ENCODE measurements around the gene KBTBD3.
"Not testable (repeated sequence)": the region's sequence is repeated elsewhere in the genome, so short reads cannot be mapped to it uniquely, and the experiment has no call there.

KBTBD3 gene

DNA sequence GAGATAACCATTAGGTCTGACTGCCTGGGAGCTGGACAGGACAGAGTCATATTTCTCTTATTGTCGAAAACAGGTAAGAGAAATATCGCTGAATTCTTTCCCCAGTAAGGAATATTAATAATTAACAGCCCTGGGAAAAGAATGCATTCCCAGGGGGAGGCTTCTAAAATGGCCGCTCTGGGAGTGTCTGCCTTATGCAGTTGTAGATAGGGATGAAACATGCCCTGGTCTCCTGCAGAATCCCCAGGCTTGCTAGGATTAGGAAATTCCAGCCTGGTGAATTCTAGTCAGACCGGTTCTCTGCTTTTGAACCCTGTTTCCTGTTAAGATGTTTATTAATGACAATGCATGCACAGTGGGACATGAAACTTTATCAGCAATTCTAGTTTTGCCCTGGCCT lies 74.1 kb downstream of the KBTBD3 start:
- DNase-seq, result not testable (repeated sequence)

DNA sequence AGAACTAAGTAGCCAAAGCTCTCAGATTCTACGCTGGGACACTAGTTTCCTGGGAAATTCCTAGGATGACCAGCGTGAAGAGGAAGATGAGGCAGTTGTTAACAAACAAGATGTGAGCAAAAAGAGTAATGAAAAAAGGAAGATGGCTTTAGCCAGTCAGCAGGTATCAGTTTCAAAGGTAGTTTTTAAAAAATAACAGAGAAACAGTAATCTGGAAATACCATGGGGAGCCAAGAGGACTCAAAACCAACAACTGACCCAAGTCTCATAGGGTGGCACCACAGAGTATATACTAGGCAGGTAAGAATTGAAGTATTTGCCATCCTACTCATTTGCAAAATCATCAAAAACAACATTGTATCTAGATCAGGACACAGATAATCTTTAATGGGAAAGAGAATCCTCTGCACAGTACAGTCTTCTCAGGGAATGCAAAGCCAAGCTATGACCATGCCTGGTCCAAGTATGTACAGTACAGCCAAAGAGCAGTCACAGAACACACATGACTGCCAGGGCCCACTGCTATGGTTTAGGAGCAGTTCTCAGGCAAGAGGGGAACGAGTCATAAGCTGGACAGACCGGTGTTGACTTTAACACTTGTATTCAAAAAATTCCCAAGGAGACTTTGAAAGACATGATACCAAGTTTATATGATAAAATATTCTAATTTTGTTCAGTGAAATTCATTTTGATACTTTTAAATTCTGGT lies 75.7 kb downstream of the KBTBD3 start:
- no peak for DNase-seq

All from HCEC 1CT (cell line).